K562 (cell line): Measurements from ENCODE around the gene NXT1. TPM values are rescaled to one million over a fixed set of nuclear protein-coding genes. Genes with fewer than 3 reads are reported as not detected.

Source experiments
- ARHGAP35 ChIP-seq: fragments of 450-650 bp; IDR thresholded peaks from 2 replicates; pipeline ENCODE4 v1.6.1; 2018; ENCODE audit not compliant: partially characterized antibody
- HDAC6 ChIP-seq: IDR thresholded peaks from 2 replicates; pipeline ENCODE4 v1.6.1; 2012; ENCODE audit warnings: low read depth, mild to moderate bottlenecking, control low read depth, inconsistent platforms, low read length, moderate library complexity
- HEY1 ChIP-seq: fragments of 250-450 bp; sonication (Bioruptor Pico); IDR thresholded peaks from 2 replicates; pipeline ENCODE4 v1.5.0; 2020; ENCODE audit warnings: mild to moderate bottlenecking, moderate library complexity, borderline replicate concordance
- NEUROD1 ChIP-seq: fragments of 150-350 bp; IDR thresholded peaks from 2 replicates; pipeline ENCODE4 v1.6.1; 2014; ENCODE audit warnings: borderline replicate concordance, low read length, low read depth; ENCODE audit not compliant: partially characterized antibody
- NFIC ChIP-seq: fragments of 450-650 bp; IDR thresholded peaks from 2 replicates; pipeline ENCODE4 v1.6.1; 2017; ENCODE audit warnings: mild to moderate bottlenecking, inconsistent platforms
- NR2C1 ChIP-seq, 2 experiments: fragments of 450-650 bp; IDR thresholded peaks; 2 replicates each; pipeline ENCODE4 v1.6.1; 2017; ENCODE audit warnings: mild to moderate bottlenecking in 2 of 2, antibody characterized with exemption in 1 of 2, inconsistent platforms in 1 of 2, missing compliant biosample characterization in 1 of 2, missing genetic modification characterization in 1 of 2
- NUFIP1 ChIP-seq: fragments of 450-650 bp; IDR thresholded peaks from 2 replicates; pipeline ENCODE4 v1.6.1; 2018; ENCODE audit not compliant: partially characterized antibody
- PHB ChIP-seq: fragments of 250-450 bp; sonication (Bioruptor Pico); IDR thresholded peaks from 2 replicates; pipeline ENCODE4 v1.5.0; 2021
- POU5F1 ChIP-seq: fragments of 150-350 bp; IDR thresholded peaks from 2 replicates; pipeline ENCODE4 v1.6.1; 2014; ENCODE audit warnings: borderline replicate concordance, low read length, low read depth, mild to moderate bottlenecking; ENCODE audit not compliant: partially characterized antibody
- ZNF766 ChIP-seq: fragments of 200-800 bp; sonication (Bioruptor generic); conservative IDR thresholded peaks from 2 replicates; pipeline ENCODE4 v1.6.1; 2016; ENCODE audit warnings: missing genetic modification characterization, missing compliant biosample characterization
- polyA plus RNA-seq, 8 experiments: library from polyadenylated mRNA; depleted of rRNA in 4 of 8; stranded (reverse) in 5 of 8; unstranded in 3 of 8; fragments of >200 nt; fragmentation: Nextera tagmentation in 2 of 8; fragmentation: Illumina TruSeq in 1 of 8; extraction: Ambion mirVana in 2 of 8; extraction: Trizol in 1 of 8; gene quantifications; 2 replicates each; pipeline versions ENCODE4 v1.2.1 to v1.2.3, GENCODE V29; 2011 to 2014; ENCODE audit warnings: inconsistent platforms in 1 of 8, missing spikeins in 1 of 8
- total RNA-seq, 7 experiments: library from RNA; depleted of rRNA in 6 of 7; stranded (reverse); fragments of >200 nt in 6 of 7; fragmentation: Illumina TruSeq in 2 of 7; extraction: Trizol in 2 of 7; gene quantifications; 2 replicates each; pipeline versions ENCODE4 v1.2.1 to v1.2.3, GENCODE V29; 2011 to 2021; ENCODE audit warnings: low replicate concordance in 1 of 7
- TF ChIP-seq, protein P1 (sequence below): fragments of 200-600 bp; sonication (generic); IDR thresholded peaks from one replicate; pipeline ENCODE4 v1.6.1; 2012; ENCODE audit warnings: mild to moderate bottlenecking, low read depth, low read length, inconsistent platforms
- TF ChIP-seq, protein P2 (sequence below): sonication (generic); formaldehyde crosslinking; IDR thresholded peaks from 2 replicates; pipeline ENCODE4 v1.8.0; 2023; ENCODE audit warnings: mild to moderate bottlenecking, missing genetic modification reagents

The NXT1 gene
- total and polyA plus RNA-seq, 9 of the 15 experiments (the other 6 are each of a cell fraction or from before 2014, with no cell fraction given) = 7.7 to 50.9 (median 35.6) TPM

DNA sequence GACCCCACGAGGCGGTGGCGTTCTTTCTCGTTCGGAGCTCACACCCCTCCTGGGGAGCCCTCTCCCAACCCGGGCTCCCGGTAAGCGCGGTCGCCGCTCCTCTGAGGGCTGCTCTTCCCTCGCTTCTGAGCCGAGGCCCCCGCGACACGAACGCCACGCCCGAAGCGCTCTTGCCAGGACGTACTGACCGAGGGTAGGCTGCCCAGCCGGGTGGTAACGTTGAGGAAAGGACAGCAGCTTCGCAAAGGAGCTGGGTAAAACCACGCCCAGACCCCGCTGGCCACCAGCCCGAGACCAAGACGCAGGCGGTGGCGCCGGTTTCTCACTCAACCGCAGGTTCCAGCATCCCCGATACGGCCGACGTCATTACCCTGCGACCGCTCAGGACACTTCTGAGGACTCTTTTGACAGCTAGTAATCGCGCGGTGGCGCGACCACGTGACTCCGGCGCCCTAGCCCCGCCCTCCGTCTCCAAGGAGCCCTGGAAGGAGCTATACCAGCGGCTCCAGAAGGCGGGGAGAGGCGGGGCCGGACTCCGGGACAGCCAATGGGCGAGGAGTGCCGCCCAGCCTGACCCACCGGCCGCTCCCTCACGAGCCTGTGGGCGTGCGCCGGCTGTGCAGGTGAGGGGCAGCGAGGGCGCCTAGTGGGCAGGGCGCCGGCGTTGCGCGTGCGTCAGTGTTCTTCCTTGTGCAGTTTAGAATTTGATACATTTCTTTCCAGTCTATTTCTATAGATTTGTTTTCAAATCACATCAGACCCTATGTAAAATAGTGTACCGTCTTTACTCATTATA is 7.4 kb downstream of the NXT1 start (continued):
- TF ChIP-seq, protein P1, sequence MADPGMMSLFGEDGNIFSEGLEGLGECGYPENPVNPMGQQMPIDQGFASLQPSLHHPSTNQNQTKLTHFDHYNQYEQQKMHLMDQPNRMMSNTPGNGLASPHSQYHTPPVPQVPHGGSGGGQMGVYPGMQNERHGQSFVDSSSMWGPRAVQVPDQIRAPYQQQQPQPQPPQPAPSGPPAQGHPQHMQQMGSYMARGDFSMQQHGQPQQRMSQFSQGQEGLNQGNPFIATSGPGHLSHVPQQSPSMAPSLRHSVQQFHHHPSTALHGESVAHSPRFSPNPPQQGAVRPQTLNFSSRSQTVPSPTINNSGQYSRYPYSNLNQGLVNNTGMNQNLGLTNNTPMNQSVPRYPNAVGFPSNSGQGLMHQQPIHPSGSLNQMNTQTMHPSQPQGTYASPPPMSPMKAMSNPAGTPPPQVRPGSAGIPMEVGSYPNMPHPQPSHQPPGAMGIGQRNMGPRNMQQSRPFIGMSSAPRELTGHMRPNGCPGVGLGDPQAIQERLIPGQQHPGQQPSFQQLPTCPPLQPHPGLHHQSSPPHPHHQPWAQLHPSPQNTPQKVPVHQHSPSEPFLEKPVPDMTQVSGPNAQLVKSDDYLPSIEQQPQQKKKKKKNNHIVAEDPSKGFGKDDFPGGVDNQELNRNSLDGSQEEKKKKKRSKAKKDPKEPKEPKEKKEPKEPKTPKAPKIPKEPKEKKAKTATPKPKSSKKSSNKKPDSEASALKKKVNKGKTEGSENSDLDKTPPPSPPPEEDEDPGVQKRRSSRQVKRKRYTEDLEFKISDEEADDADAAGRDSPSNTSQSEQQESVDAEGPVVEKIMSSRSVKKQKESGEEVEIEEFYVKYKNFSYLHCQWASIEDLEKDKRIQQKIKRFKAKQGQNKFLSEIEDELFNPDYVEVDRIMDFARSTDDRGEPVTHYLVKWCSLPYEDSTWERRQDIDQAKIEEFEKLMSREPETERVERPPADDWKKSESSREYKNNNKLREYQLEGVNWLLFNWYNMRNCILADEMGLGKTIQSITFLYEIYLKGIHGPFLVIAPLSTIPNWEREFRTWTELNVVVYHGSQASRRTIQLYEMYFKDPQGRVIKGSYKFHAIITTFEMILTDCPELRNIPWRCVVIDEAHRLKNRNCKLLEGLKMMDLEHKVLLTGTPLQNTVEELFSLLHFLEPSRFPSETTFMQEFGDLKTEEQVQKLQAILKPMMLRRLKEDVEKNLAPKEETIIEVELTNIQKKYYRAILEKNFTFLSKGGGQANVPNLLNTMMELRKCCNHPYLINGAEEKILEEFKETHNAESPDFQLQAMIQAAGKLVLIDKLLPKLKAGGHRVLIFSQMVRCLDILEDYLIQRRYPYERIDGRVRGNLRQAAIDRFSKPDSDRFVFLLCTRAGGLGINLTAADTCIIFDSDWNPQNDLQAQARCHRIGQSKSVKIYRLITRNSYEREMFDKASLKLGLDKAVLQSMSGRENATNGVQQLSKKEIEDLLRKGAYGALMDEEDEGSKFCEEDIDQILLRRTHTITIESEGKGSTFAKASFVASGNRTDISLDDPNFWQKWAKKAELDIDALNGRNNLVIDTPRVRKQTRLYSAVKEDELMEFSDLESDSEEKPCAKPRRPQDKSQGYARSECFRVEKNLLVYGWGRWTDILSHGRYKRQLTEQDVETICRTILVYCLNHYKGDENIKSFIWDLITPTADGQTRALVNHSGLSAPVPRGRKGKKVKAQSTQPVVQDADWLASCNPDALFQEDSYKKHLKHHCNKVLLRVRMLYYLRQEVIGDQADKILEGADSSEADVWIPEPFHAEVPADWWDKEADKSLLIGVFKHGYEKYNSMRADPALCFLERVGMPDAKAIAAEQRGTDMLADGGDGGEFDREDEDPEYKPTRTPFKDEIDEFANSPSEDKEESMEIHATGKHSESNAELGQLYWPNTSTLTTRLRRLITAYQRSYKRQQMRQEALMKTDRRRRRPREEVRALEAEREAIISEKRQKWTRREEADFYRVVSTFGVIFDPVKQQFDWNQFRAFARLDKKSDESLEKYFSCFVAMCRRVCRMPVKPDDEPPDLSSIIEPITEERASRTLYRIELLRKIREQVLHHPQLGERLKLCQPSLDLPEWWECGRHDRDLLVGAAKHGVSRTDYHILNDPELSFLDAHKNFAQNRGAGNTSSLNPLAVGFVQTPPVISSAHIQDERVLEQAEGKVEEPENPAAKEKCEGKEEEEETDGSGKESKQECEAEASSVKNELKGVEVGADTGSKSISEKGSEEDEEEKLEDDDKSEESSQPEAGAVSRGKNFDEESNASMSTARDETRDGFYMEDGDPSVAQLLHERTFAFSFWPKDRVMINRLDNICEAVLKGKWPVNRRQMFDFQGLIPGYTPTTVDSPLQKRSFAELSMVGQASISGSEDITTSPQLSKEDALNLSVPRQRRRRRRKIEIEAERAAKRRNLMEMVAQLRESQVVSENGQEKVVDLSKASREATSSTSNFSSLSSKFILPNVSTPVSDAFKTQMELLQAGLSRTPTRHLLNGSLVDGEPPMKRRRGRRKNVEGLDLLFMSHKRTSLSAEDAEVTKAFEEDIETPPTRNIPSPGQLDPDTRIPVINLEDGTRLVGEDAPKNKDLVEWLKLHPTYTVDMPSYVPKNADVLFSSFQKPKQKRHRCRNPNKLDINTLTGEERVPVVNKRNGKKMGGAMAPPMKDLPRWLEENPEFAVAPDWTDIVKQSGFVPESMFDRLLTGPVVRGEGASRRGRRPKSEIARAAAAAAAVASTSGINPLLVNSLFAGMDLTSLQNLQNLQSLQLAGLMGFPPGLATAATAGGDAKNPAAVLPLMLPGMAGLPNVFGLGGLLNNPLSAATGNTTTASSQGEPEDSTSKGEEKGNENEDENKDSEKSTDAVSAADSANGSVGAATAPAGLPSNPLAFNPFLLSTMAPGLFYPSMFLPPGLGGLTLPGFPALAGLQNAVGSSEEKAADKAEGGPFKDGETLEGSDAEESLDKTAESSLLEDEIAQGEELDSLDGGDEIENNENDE = no peak
- TF ChIP-seq NEUROD1 (no peak), HEY1 (CRISPR knock-in tag) (no peak), POU5F1 (no peak), HDAC6 (no peak), PHB (CRISPR knock-in tag) (no peak), NUFIP1 (no peak), NR2C1 (IDR thresholded peaks at IDR 0.05) (no peak), NR2C1 (tag; IDR thresholded peaks at IDR 0.05) (no peak), ARHGAP35 (no peak), ZNF766 (CRISPR knock-in tag) (0 out of 2 replicates have a peak, but pooled peaks have one; percentile 38), NFIC (peak; percentile 83)
- TF ChIP-seq, protein P2, sequence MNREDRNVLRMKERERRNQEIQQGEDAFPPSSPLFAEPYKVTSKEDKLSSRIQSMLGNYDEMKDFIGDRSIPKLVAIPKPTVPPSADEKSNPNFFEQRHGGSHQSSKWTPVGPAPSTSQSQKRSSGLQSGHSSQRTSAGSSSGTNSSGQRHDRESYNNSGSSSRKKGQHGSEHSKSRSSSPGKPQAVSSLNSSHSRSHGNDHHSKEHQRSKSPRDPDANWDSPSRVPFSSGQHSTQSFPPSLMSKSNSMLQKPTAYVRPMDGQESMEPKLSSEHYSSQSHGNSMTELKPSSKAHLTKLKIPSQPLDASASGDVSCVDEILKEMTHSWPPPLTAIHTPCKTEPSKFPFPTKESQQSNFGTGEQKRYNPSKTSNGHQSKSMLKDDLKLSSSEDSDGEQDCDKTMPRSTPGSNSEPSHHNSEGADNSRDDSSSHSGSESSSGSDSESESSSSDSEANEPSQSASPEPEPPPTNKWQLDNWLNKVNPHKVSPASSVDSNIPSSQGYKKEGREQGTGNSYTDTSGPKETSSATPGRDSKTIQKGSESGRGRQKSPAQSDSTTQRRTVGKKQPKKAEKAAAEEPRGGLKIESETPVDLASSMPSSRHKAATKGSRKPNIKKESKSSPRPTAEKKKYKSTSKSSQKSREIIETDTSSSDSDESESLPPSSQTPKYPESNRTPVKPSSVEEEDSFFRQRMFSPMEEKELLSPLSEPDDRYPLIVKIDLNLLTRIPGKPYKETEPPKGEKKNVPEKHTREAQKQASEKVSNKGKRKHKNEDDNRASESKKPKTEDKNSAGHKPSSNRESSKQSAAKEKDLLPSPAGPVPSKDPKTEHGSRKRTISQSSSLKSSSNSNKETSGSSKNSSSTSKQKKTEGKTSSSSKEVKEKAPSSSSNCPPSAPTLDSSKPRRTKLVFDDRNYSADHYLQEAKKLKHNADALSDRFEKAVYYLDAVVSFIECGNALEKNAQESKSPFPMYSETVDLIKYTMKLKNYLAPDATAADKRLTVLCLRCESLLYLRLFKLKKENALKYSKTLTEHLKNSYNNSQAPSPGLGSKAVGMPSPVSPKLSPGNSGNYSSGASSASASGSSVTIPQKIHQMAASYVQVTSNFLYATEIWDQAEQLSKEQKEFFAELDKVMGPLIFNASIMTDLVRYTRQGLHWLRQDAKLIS (CRISPR knock-in tag) = no peak
